Kidney (tissue), 14 donors: ENCODE data around the gene BTN1A1. TPM values are rescaled to one million over a fixed set of nuclear protein-coding genes. Genes with fewer than 3 reads are reported as not detected.

Experiments used
- DNase-seq, 5 donors: peaks; one replicate each; pipeline ENCODE4 v3.0.0-alpha.2; 2013 to 2020
- FAIRE-seq: peaks from 2 replicates; lab custom pipeline; 2012; peaks lifted over from hg19 to GRCh38; lab: Jason Lieb, UNC
- H3K27ac ChIP-seq, 2 donors: one replicate each; pipeline ENCODE4 v1.7.0; 2013; ENCODE audit warnings: low read depth in 2 of 2, low read length in 2 of 2, inconsistent platforms in 1 of 2
- H3K27me3 ChIP-seq: one replicate; pipeline ENCODE4 v1.7.1; 2013; ENCODE audit warnings: low read length, inconsistent platforms; ENCODE audit not compliant: control insufficient read depth, insufficient read depth
- H3K36me3 ChIP-seq, 3 donors: one replicate each; pipeline versions ENCODE4 v1.7.0 to v1.7.1; 2013; ENCODE audit warnings: low read length in 3 of 3, control low read depth in 1 of 3, inconsistent platforms in 1 of 3; ENCODE audit not compliant: insufficient read depth in 3 of 3, control insufficient read depth in 2 of 3
- H3K4me1 ChIP-seq, 3 donors: one replicate each; pipeline versions ENCODE4 v1.7.0 to v1.7.1; 2013; ENCODE audit warnings: low read length in 3 of 3, inconsistent platforms in 1 of 3, low read depth in 1 of 3; ENCODE audit not compliant: control insufficient read depth in 2 of 3, insufficient read depth in 2 of 3
- H3K4me3 ChIP-seq, 3 donors: one replicate each; pipeline versions ENCODE4 v1.7.0 to v1.8.1; 2013; ENCODE audit warnings: low read length in 3 of 3, control low read depth in 1 of 3, inconsistent platforms in 1 of 3
- H3K9ac ChIP-seq, 3 donors: one replicate each; pipeline versions ENCODE4 v1.7.0 to v1.7.1; 2013; ENCODE audit warnings: low read length in 3 of 3, control low read depth in 1 of 3, inconsistent platforms in 1 of 3
- H3K9me3 ChIP-seq, 3 donors: one replicate each; pipeline versions ENCODE4 v1.7.0 to v1.7.1; 2013; ENCODE audit warnings: low read length in 3 of 3, control low read depth in 1 of 3, inconsistent platforms in 1 of 3; ENCODE audit not compliant: control insufficient read depth in 2 of 3, insufficient read depth in 1 of 3
- CTCF ChIP-seq: IDR thresholded peaks from 3 replicates; pipeline ENCODE4 v1.5.1; 2012; ENCODE audit warnings: mild to moderate bottlenecking, moderate library complexity, borderline replicate concordance; ENCODE audit not compliant: insufficient read depth; ENCODE audit errors: extremely low read depth
- intact Hi-C: fragments of 100-400 bp; cut with DNase I; formaldehyde crosslinking; loops from one replicate; pipeline ENCODE4 v1.11.1; 2022
- polyA plus RNA-seq: library from polyadenylated mRNA; stranded (reverse); fragments of 350-450 nt; fragmentation: Illumina TruSeq; extraction: RNeasy Lipid Tissue Mini Kit (QIAGEN cat#74804); gene quantifications from one replicate; pipeline ENCODE4 v1.2.3, GENCODE V29; 2014; ENCODE audit warnings: low read depth, low replicate concordance; ENCODE audit not compliant: insufficient read depth
- total RNA-seq: library from RNA; stranded (reverse); fragmentation: NEBNext Ultra II Directional; extraction: Animal tissue kit (Norgen Biotek cat#: 25700); gene quantifications from one replicate; pipeline ENCODE4 v1.2.1, GENCODE V29; 2021
- donor health status: control.
- donor health status: control.
- donor health status: control.
- donor health status: control.
- donor health status: control.
- donor health status: DM: yes; HTN: yes; CAD: no.
- donor health status: Normal renal cell carcinoma (clear cell type).

BTN1A1 gene
- total and polyA plus RNA-seq, 2 donors from 2014 or later = 0.09 TPM; not detected in 1

GRCh38 chr6:26470643-26471042 is 29.5 kb upstream of the BTN1A1 start:
- no peak for TF ChIP-seq CTCF
- Histone ChIP-seq H3K27ac (no peak overlapping the region), H3K9me3 (no peaks in the 10 kb centered on the region), H3K9ac (no peak overlapping the region), H3K4me1 (peaks cover 0 to 5% (median 4%) of the 10 kb centered on the region in 3 donors), H3K4me3 (no peak overlapping the region), H3K36me3 (peaks cover 7 to 25% (median 23%) of the 10 kb centered on the region in 3 donors), H3K27me3 (no peaks in the 10 kb centered on the region)
- DNase-seq = no peak
- FAIRE-seq = no peak
- intact Hi-C loops = no loop called here

- Histone ChIP-seq H3K36me3 (peaks cover 0 to 12% (median 11%) of the 10 kb centered on the region in 3 donors), H3K9me3 (no peaks in the 10 kb centered on the region), H3K4me3 (no peak overlapping the region), H3K4me1 (peaks cover 0 to 5% (median 4%) of the 10 kb centered on the region in 3 donors), H3K27ac (no peak overlapping the region), H3K9ac (no peak overlapping the region), H3K27me3 (no peaks in the 10 kb centered on the region)
- FAIRE-seq (no peak), DNase-seq (no peak)
- TF ChIP-seq CTCF = no peak
- intact Hi-C loops = no loop called here
Measured at GRCh38 chr6:26471970-26472369, 28.1 kb upstream of the BTN1A1 start.

GRCh38 chr6:26472549-26473290 is 27.4 kb upstream of the BTN1A1 start:
- no peak for FAIRE-seq

More at GRCh38 chr6:26472549-26473290, 27.4 kb upstream of the BTN1A1 start:
- no peaks in the 10 kb centered on the region for H3K9me3 ChIP-seq
- no peak for TF ChIP-seq CTCF
- no peak for DNase-seq
- intact Hi-C loops = no loop called here
- H3K36me3 ChIP-seq = peaks cover 0 to 10% (median 5%) of the 10 kb centered on the region in 3 donors
- H3K4me1 ChIP-seq = peaks cover 0 to 5% (median 4%) of the 10 kb centered on the region in 3 donors
- no peaks in the 10 kb centered on the region for H3K27me3 ChIP-seq
- no peak overlapping the region for H3K9ac ChIP-seq
- H3K4me3 ChIP-seq = no peak overlapping the region
- peak overlapping the region in 1 of 2 donors; percentile 92 for H3K27ac ChIP-seq
